ENCODE data around the gene KRTAP13-4.

- TF ChIP-seq CTCF (IDR thresholded peaks at IDR 0.05; ENCODE audit: low read depth, low read length, poor library complexity, severe bottlenecking), result no peak
- no peak for TF ChIP-seq EZH2phosphoT487 (IDR thresholded peaks at IDR 0.05; ENCODE audit: borderline replicate concordance, low read length)
These were observed 10.0 kb downstream of the KRTAP13-4 start, which contains the start of gene KRTAP15-1 for GRCh38 chr21:30439975-30440374.
